IMR-90 (cell line): Measurements from ENCODE around the gene RNF32. TPM values are rescaled to one million over a fixed set of nuclear protein-coding genes. Genes with fewer than 3 reads are reported as not detected.

Experiments used
- ATAC-seq: fragments of 200-7000 bp; cut with Tn5 transposase; 2 replicates; pipeline ENCODE4 v1.9.1; 2020; ENCODE audit warnings: low read depth, mild to moderate bottlenecking, moderate library complexity
- BruUV-seq: library from RNA; stranded (reverse); fragments of 400-500 nt; replicated peaks from 2 replicates; lab custom pipeline; 2021; lab: Mats Ljungman, UMichigan
- CTCF ChIA-PET: fragments of 300-600 bp; formaldehyde crosslinking; extraction: SDS; loops from one replicate; lab custom pipeline; 2021; ENCODE audit warnings: antibody characterized with exemption; lab: Yijun Ruan, JAX
- POLR2A ChIA-PET: fragments of 300-600 bp; sonication (Branson Sonifier 250); formaldehyde crosslinking; loops from one replicate; lab custom pipeline; 2022; ENCODE audit warnings: antibody characterized with exemption; ENCODE audit not compliant: unreplicated experiment; lab: Charles Lee
- DNase-seq: peaks from one replicate; pipeline ENCODE4 v3.0.0; 2013
- H2AFZ ChIP-seq: replicated peaks from 2 replicates; pipeline ENCODE3; 2013; ENCODE audit warnings: low read length, mild to moderate bottlenecking; ENCODE audit not compliant: poor library complexity
- H2AK5ac ChIP-seq: 2 replicates; pipeline ENCODE4 v1.6.1; 2013; ENCODE audit warnings: low read depth, low read length, inconsistent platforms
- H2AK9ac ChIP-seq: replicated peaks from 2 replicates; pipeline ENCODE3; 2013; ENCODE audit warnings: mild to moderate bottlenecking, low read depth, low read length, moderate library complexity; ENCODE audit not compliant: poor library complexity
- H2BK120ac ChIP-seq: 2 replicates; pipeline ENCODE4 v1.6.1; 2013; ENCODE audit warnings: low read depth, low read length, inconsistent platforms
- H2BK15ac ChIP-seq: 3 replicates; pipeline ENCODE4 v1.6.1; 2013; ENCODE audit warnings: low read depth, low read length, inconsistent platforms
- H2BK20ac ChIP-seq: 2 replicates; pipeline ENCODE4 v1.6.1; 2013; ENCODE audit warnings: low read depth, mild to moderate bottlenecking, inconsistent platforms, low read length, moderate library complexity
- H2BK5ac ChIP-seq: 2 replicates; pipeline ENCODE4 v1.6.1; 2013; ENCODE audit warnings: mild to moderate bottlenecking, low read depth, low read length, inconsistent platforms; ENCODE audit not compliant: poor library complexity, severe bottlenecking
- H3K14ac ChIP-seq: replicated peaks from 2 replicates; pipeline ENCODE4 v1.6.1; 2013; ENCODE audit warnings: low read depth, low read length, inconsistent platforms
- H3K18ac ChIP-seq: 2 replicates; pipeline ENCODE4 v1.6.1; 2013; ENCODE audit warnings: low read depth, low read length, control low read depth
- H3K23ac ChIP-seq: 2 replicates; pipeline ENCODE4 v1.6.1; 2013; ENCODE audit warnings: low read depth, low read length, inconsistent platforms
- H3K27ac ChIP-seq: 2 replicates; pipeline ENCODE4 v1.5.1; 2013; ENCODE audit warnings: mild to moderate bottlenecking, control low read depth, low read length; ENCODE audit not compliant: insufficient read depth
- H3K27me3 ChIP-seq: 2 replicates; pipeline ENCODE4 v1.6.1; 2013; ENCODE audit warnings: low read length; ENCODE audit not compliant: control insufficient read depth, insufficient read depth
- H3K36me3 ChIP-seq: 2 replicates; pipeline ENCODE4 v1.6.1; 2013; ENCODE audit warnings: low read length, mixed read lengths; ENCODE audit not compliant: control insufficient read depth, insufficient read depth
- H3K4ac ChIP-seq: 2 replicates; pipeline ENCODE4 v1.6.1; 2013; ENCODE audit warnings: low read depth, low read length, inconsistent platforms
- H3K4me1 ChIP-seq: 2 replicates; pipeline ENCODE4 v1.6.1; 2013; ENCODE audit warnings: low read length, mixed read lengths; ENCODE audit not compliant: control insufficient read depth, insufficient read depth
- H3K4me2 ChIP-seq: 2 replicates; pipeline ENCODE4 v1.6.1; 2013; ENCODE audit warnings: low read depth, mild to moderate bottlenecking, control low read depth, low read length, moderate library complexity
- H3K4me3 ChIP-seq: 2 replicates; pipeline ENCODE4 v1.5.1; 2013; ENCODE audit warnings: low read depth, mild to moderate bottlenecking, control low read depth, low read length, moderate library complexity; ENCODE audit not compliant: insufficient read depth
- H3K56ac ChIP-seq: 2 replicates; pipeline ENCODE4 v1.6.1; 2013; ENCODE audit warnings: low read length, inconsistent platforms; ENCODE audit not compliant: insufficient read depth; ENCODE audit errors: extremely low read depth
- H3K79me1 ChIP-seq, 2 experiments: 2 replicates each; pipeline ENCODE4 v1.6.1; 2013; ENCODE audit warnings: low read length in 2 of 2, inconsistent platforms in 1 of 2, low read depth in 1 of 2
- H3K9ac ChIP-seq: 2 replicates; pipeline ENCODE4 v1.6.1; 2013; ENCODE audit warnings: low read depth, low read length, control low read depth
- H3K9me1 ChIP-seq: 2 replicates; pipeline ENCODE4 v1.6.1; 2013; ENCODE audit warnings: low read length, inconsistent platforms; ENCODE audit not compliant: insufficient read depth
- H3K9me3 ChIP-seq: 2 replicates; pipeline ENCODE4 v1.6.1; 2013; ENCODE audit warnings: low read length; ENCODE audit not compliant: control insufficient read depth, insufficient read depth
- H4K20me1 ChIP-seq: 2 replicates; pipeline ENCODE4 v1.6.1; 2013; ENCODE audit warnings: low read length, inconsistent platforms; ENCODE audit not compliant: insufficient read depth
- H4K5ac ChIP-seq: 2 replicates; pipeline ENCODE4 v1.6.1; 2013; ENCODE audit warnings: mild to moderate bottlenecking, low read depth, low read length, control low read depth
- H4K8ac ChIP-seq, 2 experiments: 2 replicates each; pipeline ENCODE4 v1.6.1; 2013; ENCODE audit warnings: low read depth in 2 of 2, low read length in 2 of 2, control low read depth in 1 of 2, inconsistent platforms in 1 of 2
- H4K91ac ChIP-seq: 2 replicates; pipeline ENCODE4 v1.6.1; 2013; ENCODE audit warnings: low read depth, low read length, inconsistent platforms; ENCODE audit not compliant: insufficient read depth
- BHLHE40 ChIP-seq: fragments of 150-350 bp; IDR thresholded peaks from 2 replicates; pipeline ENCODE4 v1.6.1; 2016; ENCODE audit warnings: mild to moderate bottlenecking, low read depth, low read length
- CHD1 ChIP-seq: IDR thresholded peaks from 2 replicates; pipeline ENCODE4 v1.6.1; 2012; ENCODE audit warnings: low read depth, low read length, improper control_type of control experiment
- CTCF ChIP-seq: conservative IDR thresholded peaks from 2 replicates; pipeline ENCODE4 v1.5.1; 2012; ENCODE audit warnings: mild to moderate bottlenecking, low read depth, low read length, improper control_type of control experiment
- ELK1 ChIP-seq: fragments of 150-350 bp; IDR thresholded peaks from 2 replicates; pipeline ENCODE4 v1.6.1; 2016; ENCODE audit warnings: low read depth, mild to moderate bottlenecking, low read length, moderate library complexity, borderline replicate concordance
- FOS ChIP-seq: fragments of 150-350 bp; IDR thresholded peaks from 2 replicates; pipeline ENCODE4 v1.6.1; 2016; ENCODE audit warnings: low read depth, low read length
- MAFK ChIP-seq: IDR thresholded peaks from 2 replicates; pipeline ENCODE4 v1.6.1; 2012; ENCODE audit warnings: low read depth, low read length, improper control_type of control experiment
- MAZ ChIP-seq: IDR thresholded peaks from 2 replicates; pipeline ENCODE4 v1.6.1; 2012; ENCODE audit warnings: low read depth, mild to moderate bottlenecking, low read length, improper control_type of control experiment, moderate library complexity, borderline replicate concordance
- NFE2L2 ChIP-seq: fragments of 150-350 bp; IDR thresholded peaks from 2 replicates; pipeline ENCODE4 v1.6.1; 2016; ENCODE audit warnings: low read depth, mild to moderate bottlenecking, low read length
- POLR2A ChIP-seq: IDR thresholded peaks from 2 replicates; pipeline ENCODE4 v1.6.1; 2012; ENCODE audit warnings: mild to moderate bottlenecking, low read depth, low read length
- RAD21 ChIP-seq: IDR thresholded peaks from 2 replicates; pipeline ENCODE4 v1.6.1; 2012; ENCODE audit warnings: low read length, improper control_type of control experiment
- RCOR1 ChIP-seq: IDR thresholded peaks from 2 replicates; pipeline ENCODE4 v1.6.1; 2012; ENCODE audit warnings: mild to moderate bottlenecking, low read length, improper control_type of control experiment; ENCODE audit not compliant: insufficient replicate concordance
- RFX5 ChIP-seq: IDR thresholded peaks from 2 replicates; pipeline ENCODE4 v1.8.0; 2012; ENCODE audit warnings: low read depth, mild to moderate bottlenecking, low read length, moderate library complexity
- USF2 ChIP-seq: fragments of 150-350 bp; IDR thresholded peaks from 2 replicates; pipeline ENCODE4 v1.6.1; 2017; ENCODE audit warnings: mild to moderate bottlenecking, antibody characterized with exemption, low read length, low read depth
- WGBS, 2 experiments: methylation state at CpG; one replicate each; pipeline versions ENCODE4 v1.1.5 to v1.1.7; 2013; ENCODE audit warnings: missing lambda C conversion rate in 2 of 2; ENCODE audit not compliant: insufficient read length in 1 of 2; ENCODE audit errors: extremely low coverage in 2 of 2; 5-methylcytosine and 5-hydroxymethylcytosine counted together
- dilution Hi-C: fragments of 300-500 bp; cut with HindIII; formaldehyde crosslinking; loops from one replicate; pipeline ENCODE4 v1.14.3; 2018; ENCODE audit warnings: low sequenced_read_pairs; ENCODE audit not compliant: unreplicated experiment
- in situ Hi-C: fragments of 300-500 bp; cut with MboI; formaldehyde crosslinking; loops from 3 replicates; pipeline ENCODE4 v1.14.3; 2019; ENCODE audit warnings: low sequenced_read_pairs, inconsistent platforms, mixed read lengths
- intact Hi-C: fragments of 100-400 bp; cut with micrococcal nuclease; formaldehyde crosslinking; loops from 2 replicates; pipeline ENCODE4 v1.10.0; 2022
- polyA plus RNA-seq, 3 experiments: library from polyadenylated mRNA; depleted of rRNA; stranded (reverse); fragments of >200 nt; gene quantifications; 2 replicates each; pipeline ENCODE4 v1.2.3, GENCODE V29; 2012; ENCODE audit warnings: low replicate concordance in 1 of 3
- total RNA-seq: library from RNA; depleted of rRNA; stranded (reverse); fragments of >200 nt; gene quantifications from 2 replicates; pipeline ENCODE4 v1.2.3, GENCODE V29; 2012

The RNF32 gene
- total and polyA plus RNA-seq, 2 of the 4 experiments (the other 2 are of a cell fraction), result 0.36 to 0.63 TPM

- peak overlapping the region; percentile 59 for H3K56ac ChIP-seq
- peaks cover 2% of the 10 kb centered on the region; the same call in 1 of the 2 replicates for H3K4me1 ChIP-seq
- peak overlapping the region; percentile 66 for H4K91ac ChIP-seq
- H3K27me3 ChIP-seq, result no peaks in the 10 kb centered on the region
- H3K4me3 ChIP-seq, result peak overlapping the region; percentile 85
- ChIA-PET POLR2A (no interaction called here), CTCF (interaction anchor here (1.0 kb wide), 1 partner anchor 123 kb away, joined by 3 read pairs; no protein-coding TSS in a partner anchor)
- no peaks in the 10 kb centered on the region for H3K36me3 ChIP-seq
- in situ Hi-C loops (loop anchor here (25.0 kb wide), 2 partner anchors 496 to 829 kb away; partner anchors contain the start of genes SHH and UBE3C), intact Hi-C loops (loop anchor here (2.0 kb wide), 1 partner anchor 112 kb away; no protein-coding TSS in a partner anchor), dilution Hi-C loops (no loop called here)
- H3K4me2 ChIP-seq, result peak overlapping the region; percentile 97
- peak overlapping the region; percentile 75 for H3K23ac ChIP-seq
- peak overlapping the region; percentile 59 for H2BK5ac ChIP-seq
- peak; percentile 48 for ATAC-seq
- peak overlapping the region; percentile 78 for H4K5ac ChIP-seq
- no TSS peak for BruUV-seq
- peaks cover 7 to 19% of the 10 kb centered on the region in 2 experiments for H3K79me1 ChIP-seq
- no peaks in the 10 kb centered on the region for H4K20me1 ChIP-seq
- peak overlapping the region; percentile 72 for H3K27ac ChIP-seq
- peak overlapping the region; percentile 74 for H3K4ac ChIP-seq
- H2BK15ac ChIP-seq, result peak overlapping the region; percentile 21; the same call in 1 of the 3 replicates
- H3K14ac ChIP-seq, result peak overlapping the region; percentile 64
- no peak for TF ChIP-seq RAD21
- no peak for TF ChIP-seq ELK1
- TF ChIP-seq MAZ, result no peak
- no peak for TF ChIP-seq USF2
- no peak for TF ChIP-seq RCOR1
- no peak for TF ChIP-seq RFX5
- TF ChIP-seq MAFK, result no peak
- TF ChIP-seq NFE2L2, result no peak
- TF ChIP-seq BHLHE40, result no peak
- TF ChIP-seq CHD1, result no peak
- no peak for TF ChIP-seq FOS
- TF ChIP-seq CTCF, result no peak
- no peak for TF ChIP-seq POLR2A
- peak overlapping the region; percentile 89 for H2AK9ac ChIP-seq
- peak overlapping the region; percentile 67 for H3K9ac ChIP-seq
- H2AFZ ChIP-seq, result peak overlapping the region; percentile 90
- H3K18ac ChIP-seq, result peak overlapping the region; percentile 47; the same call in 1 of the 2 replicates
- WGBS, 2 experiments, result 0% methylated on average over 1 of the region's 30 CpGs; no CpG with 5 or more reads in 1 of the 2 experiments
- H3K9me3 ChIP-seq, result no peaks in the 10 kb centered on the region
- peak; percentile 57 for DNase-seq
- H2BK20ac ChIP-seq, result peak overlapping the region; percentile 40; the same call in 1 of the 2 replicates
- H2AK5ac ChIP-seq, result no peak overlapping the region
- H2BK120ac ChIP-seq, result peak overlapping the region; percentile 70
- H3K9me1 ChIP-seq, result peaks cover 3% of the 10 kb centered on the region; the same call in 1 of the 2 replicates
- peak overlapping the region; percentile 82 to 94 for H4K8ac ChIP-seq
Measured at GRCh38 chr7:156640949-156641485, 443 bp downstream of the RNF32 start.
